NCI-H1436 treated with DMSO at 0.1 percent for 48 hours (cell line): ENCODE data around the gene KDM4F.

Experiments used
- DNase-seq: peaks from one replicate; lab custom pipeline; 2025; lab: John Stamatoyannopoulos, UW

Gene KDM4F

DNA sequence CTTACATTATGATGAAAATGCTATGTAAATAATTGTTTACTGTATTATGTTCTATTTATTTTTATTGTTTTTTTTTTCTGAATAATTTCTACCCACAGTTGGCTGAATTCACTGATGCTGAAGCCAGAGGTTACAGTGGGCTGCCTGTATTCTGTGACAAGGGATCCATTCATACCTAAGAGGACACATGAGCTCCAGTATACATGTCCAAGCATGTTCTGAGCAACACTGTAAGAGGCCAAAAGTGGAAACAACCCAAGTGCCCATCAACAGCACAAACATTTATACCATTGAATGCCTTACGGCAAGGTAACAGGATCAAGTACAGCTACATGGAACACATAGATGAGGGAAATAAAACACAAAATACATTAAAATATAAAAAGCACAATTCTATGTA, 16.1 kb downstream of the KDM4F start:
- no peak for DNase-seq

DNA sequence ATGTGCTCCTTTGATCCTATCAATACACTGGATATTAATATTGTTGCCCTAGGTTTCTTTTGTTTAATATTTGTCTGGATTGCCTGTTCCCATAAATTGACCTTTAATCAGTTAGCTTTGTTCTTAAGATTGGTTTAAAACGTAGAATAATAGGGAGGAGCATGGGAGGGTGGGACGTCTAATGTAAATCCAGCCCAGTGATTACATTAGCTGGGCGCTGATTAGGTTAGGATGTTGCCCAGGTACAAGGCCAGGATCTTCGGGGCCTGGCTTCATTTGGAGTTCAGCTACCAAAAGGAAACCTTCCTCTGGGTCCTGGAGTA, 17.5 kb downstream of the KDM4F start, which contains the start of gene SRSF8:
TSS of gene SRSF8 (plus strand) at position 204 of the 323 bp plus-strand sequence. CDS start 308 bp downstream, outside the sequence.
- no peak for DNase-seq

GRCh38 chr11:95067039-95067840, 18.0 kb downstream of the KDM4F start:
- DNase-seq, result peak; percentile 35

GRCh38 chr11:95067841-95068219, 18.6 kb downstream of the KDM4F start:
- no peak for DNase-seq

- DNase-seq, result no peak
Measured at GRCh38 chr11:95068549-95068948, 19.3 kb downstream of the KDM4F start.

DNA sequence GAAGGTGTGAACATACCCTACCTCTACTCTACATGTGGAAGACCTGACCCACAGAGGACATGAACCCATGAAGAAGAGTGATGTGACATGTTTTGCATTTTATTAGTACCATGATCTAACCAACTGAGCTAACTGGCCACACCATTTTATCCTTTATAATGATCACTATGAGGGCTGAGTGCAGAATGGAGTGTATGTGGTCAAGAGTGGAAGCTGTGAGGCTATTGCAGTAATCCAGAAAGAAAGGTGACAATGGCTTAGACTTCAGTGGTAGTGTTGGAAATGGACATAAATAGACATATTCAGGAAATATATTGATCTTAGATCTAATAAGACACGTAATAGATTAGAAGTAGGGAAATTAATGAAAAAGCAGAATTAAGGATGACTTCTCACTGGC, 21.2 kb downstream of the KDM4F start:
- no peak for DNase-seq

DNA sequence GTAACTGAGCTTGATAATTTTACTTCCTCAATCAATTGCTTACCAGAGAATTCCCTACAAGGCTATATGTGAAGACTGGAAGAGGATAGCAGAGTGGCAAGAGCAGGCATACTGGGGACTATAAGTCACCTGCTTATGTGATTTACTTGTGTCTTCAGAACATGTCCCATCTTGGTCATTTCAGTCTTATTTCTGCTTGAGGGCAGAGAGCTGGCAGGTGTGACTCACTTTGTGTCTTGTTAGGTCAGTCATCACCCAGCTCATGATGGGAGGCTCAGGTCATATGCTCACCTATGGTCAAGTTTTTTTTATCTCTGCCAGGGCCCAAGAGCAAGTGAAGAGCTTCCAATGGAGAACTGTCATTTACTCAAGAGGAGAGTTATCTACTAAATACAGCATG, 23.7 kb downstream of the KDM4F start:
- DNase-seq, result no peak

DNA sequence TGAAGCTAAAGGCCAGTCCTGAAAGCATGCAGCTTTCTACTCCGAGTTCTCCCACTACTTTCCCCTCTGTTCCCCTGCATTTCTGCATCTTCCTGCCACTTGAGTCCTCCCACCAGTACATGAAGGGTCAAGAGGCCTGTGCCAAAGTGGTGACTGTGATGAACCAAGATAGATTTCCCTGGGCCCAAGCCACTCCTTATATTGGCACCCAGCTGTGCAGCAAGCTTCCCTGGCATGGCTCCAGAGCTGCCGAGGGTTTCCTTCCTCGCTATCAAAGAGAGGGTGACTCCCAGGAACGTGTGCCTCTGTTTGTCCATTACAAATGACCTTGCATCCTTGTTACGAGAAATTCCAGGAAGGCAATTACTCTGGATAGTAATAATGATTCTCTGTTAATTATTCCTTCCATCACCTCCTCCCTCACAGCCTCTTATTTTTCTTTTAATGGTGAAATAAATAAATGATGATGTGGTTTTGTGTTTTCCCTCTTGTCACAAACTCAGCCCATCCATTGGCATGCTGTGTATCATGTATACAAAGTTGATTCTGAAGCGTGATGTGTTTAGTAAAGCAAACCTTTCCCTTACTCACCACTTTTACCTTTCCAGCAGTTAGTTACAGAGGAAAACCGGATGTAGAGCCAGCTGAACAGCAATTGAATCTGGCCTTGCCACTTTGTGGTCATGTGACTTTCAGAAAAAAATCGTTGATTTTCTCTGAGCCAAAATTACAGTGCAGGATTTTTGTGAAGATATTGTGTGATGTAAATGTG, 25.8 kb downstream of the KDM4F start:
- DNase-seq, result no peak

- DNase-seq, result no peak
Measured at GRCh38 chr11:95076416-95076815, 27.2 kb downstream of the KDM4F start.

GRCh38 chr11:95076981-95077380, 27.8 kb downstream of the KDM4F start:
- no peak for DNase-seq

- DNase-seq, result no peak
Measured at GRCh38 chr11:95078526-95078925, 29.3 kb downstream of the KDM4F start.

DNA sequence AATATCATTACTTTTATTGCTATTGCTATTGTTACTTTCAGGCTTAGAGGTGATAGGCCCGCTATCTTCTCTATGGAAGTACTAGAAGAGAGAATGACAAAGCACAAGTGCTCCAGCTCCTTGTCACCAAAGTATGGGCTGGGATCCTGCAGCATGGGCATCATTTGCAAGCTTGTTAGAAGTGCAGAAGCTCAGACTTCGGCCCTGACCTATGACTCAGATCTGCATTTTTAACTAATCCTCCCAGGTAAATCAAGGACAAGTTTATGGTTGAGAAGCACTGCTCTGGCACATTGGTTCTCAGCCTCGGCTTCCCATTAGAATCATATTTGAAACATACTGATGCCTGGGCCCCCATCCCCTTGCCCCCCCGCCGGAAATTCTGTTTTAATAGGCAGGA, 31.8 kb downstream of the KDM4F start:
- no peak for DNase-seq

GRCh38 chr11:95081412-95081811, 32.2 kb downstream of the KDM4F start:
- DNase-seq, result no peak

GRCh38 chr11:95082576-95083001, 33.4 kb downstream of the KDM4F start:
- DNase-seq, result no peak

- DNase-seq, result no peak
Measured at GRCh38 chr11:95084509-95084908, 35.3 kb downstream of the KDM4F start.

GRCh38 chr11:95085117-95085816, 36.0 kb downstream of the KDM4F start:
- no peak for DNase-seq

GRCh38 chr11:95086151-95086550, 36.9 kb downstream of the KDM4F start:
- DNase-seq, result no peak

DNA sequence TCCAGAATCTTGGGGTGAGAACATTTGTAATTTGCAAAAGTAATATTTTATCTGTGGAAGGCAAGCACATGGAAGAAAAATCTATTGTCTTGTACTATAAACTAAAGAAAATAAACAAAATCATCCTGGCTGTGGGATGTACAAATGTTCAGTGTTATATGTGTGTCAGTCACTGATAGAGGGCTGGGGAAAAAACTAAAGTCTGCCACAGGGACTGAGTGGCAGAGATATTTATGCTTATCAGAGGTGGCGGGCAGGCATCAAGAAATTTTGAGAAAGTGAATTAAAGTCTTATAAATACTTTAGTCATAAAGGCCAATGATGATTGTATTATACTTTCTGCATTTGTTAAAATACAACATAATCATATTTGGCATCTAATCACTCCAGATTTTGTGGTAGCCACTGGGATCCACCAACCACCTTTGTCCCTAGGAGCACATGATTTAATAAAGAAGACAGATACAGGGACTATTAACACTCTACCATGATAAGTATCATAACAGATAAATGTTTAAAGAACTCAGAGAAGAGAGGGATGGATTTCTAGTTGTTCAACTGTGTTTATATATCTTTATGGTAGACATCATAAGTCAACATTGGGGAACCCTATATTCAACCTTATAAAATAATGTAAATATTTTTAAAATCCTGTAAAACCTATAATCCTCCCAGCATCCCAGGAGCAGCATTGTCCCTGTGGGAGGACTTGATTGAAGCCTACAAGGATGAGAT, 37.8 kb downstream of the KDM4F start:
- DNase-seq, result no peak

DNA sequence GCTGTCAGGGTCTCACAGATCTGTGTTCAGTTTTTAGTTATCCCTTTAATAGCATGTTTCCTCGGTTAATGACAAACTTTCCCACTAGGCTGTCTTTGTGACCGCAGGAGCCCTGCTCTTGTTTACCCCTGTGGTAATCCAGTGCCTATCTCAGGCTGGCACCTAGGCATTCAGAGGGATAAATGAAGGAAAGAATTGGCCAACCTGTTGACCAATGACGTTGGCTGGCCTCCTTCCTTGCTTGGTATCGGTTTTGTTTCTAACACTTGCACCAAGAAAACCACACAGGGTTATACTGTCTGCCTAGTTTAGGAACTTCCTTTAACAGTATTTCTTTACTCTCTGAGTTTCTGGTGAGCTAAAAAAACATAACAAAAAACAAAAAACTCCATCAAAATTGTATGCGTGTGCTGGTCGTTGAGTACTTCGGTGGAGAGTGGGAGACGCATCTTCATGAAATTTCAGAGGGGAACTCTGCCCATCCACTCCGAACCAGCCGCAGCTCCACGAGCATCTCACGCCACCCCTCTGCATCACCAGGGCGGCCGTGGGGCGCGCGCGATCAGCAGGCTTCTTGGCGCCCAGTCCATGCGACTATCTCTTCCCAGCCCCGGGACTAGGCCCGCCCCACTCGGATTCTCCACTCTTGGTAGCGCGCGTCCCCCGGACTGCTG, 39.9 kb downstream of the KDM4F start:
- no peak for DNase-seq

GRCh38 chr11:95089620-95090542, 40.7 kb downstream of the KDM4F start, which contains the start of gene ENDOD1:
TSS of gene ENDOD1 (plus strand) at chr11:95089846. CDS start at chr11:95089928, 82 bp downstream.
- no peak for DNase-seq
